Neural cell (in vitro differentiated cells): Measurements from ENCODE around the gene TPRG1L.

Experiments used
- EP300 ChIP-seq: fragments of 450-650 bp; conservative IDR thresholded peaks from 2 replicates; pipeline ENCODE4 v1.6.1; 2014; ENCODE audit warnings: antibody characterized with exemption, mild to moderate bottlenecking, moderate library complexity; ENCODE audit not compliant: poor library complexity, severe bottlenecking
- TF ChIP-seq, protein P1 (sequence below): fragments of 450-650 bp; IDR thresholded peaks from 2 replicates; pipeline ENCODE4 v1.5.1; 2014; ENCODE audit warnings: antibody characterized with exemption, mild to moderate bottlenecking, moderate library complexity; ENCODE audit not compliant: poor library complexity, severe bottlenecking
- TF ChIP-seq, protein P2 (sequence below): IDR thresholded peaks from 2 replicates; pipeline ENCODE4 v1.6.1; 2012; ENCODE audit warnings: borderline replicate concordance

DNA sequence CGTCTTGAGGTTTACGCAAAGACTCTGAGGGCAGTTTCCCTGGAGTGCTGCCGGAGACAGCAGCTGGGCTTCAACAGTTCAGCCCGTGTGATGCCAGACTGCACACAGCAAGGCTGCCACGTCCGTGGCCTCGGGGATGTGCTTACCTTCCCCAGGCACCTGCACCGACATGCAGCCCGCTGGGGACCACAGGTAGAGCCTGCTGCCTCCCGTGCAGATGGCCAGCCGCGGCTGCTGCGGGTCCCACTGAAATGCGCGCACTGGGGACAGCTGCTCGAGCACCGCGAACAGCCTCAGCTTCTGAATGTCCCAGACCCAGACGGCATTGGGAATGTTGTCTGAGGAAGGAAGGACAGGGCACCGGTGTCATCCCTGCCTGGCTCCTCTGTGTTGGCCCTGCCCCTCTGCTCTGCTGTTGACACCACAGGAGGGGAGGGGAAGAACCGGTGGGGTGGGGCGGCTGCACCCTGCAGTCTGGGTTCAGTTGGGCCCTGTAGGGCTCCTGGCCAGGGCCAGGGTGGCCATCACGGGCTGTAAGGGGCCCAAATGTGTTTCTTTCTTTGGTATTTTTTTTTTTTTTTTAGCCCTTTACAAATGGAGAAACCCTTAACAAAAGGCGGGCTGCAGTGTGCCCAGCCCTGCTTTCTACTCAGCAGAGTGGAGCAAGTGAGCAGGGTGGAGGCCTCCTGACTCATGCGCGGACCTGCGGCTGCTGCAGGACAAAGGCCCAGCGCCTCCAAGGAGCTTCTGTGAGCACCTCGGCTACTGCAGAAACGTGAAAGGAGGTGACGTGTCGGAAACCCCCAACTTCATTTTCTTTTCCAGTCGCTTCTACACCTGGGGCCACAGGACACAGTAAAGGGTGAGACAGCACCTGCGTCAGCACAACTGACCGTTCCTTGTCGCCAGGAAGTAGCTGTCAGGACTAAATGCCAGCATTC, 6.8 kb downstream of the TPRG1L start:
- TF ChIP-seq, protein P1, sequence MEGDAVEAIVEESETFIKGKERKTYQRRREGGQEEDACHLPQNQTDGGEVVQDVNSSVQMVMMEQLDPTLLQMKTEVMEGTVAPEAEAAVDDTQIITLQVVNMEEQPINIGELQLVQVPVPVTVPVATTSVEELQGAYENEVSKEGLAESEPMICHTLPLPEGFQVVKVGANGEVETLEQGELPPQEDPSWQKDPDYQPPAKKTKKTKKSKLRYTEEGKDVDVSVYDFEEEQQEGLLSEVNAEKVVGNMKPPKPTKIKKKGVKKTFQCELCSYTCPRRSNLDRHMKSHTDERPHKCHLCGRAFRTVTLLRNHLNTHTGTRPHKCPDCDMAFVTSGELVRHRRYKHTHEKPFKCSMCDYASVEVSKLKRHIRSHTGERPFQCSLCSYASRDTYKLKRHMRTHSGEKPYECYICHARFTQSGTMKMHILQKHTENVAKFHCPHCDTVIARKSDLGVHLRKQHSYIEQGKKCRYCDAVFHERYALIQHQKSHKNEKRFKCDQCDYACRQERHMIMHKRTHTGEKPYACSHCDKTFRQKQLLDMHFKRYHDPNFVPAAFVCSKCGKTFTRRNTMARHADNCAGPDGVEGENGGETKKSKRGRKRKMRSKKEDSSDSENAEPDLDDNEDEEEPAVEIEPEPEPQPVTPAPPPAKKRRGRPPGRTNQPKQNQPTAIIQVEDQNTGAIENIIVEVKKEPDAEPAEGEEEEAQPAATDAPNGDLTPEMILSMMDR, result no peak
- TF ChIP-seq, protein P2, sequence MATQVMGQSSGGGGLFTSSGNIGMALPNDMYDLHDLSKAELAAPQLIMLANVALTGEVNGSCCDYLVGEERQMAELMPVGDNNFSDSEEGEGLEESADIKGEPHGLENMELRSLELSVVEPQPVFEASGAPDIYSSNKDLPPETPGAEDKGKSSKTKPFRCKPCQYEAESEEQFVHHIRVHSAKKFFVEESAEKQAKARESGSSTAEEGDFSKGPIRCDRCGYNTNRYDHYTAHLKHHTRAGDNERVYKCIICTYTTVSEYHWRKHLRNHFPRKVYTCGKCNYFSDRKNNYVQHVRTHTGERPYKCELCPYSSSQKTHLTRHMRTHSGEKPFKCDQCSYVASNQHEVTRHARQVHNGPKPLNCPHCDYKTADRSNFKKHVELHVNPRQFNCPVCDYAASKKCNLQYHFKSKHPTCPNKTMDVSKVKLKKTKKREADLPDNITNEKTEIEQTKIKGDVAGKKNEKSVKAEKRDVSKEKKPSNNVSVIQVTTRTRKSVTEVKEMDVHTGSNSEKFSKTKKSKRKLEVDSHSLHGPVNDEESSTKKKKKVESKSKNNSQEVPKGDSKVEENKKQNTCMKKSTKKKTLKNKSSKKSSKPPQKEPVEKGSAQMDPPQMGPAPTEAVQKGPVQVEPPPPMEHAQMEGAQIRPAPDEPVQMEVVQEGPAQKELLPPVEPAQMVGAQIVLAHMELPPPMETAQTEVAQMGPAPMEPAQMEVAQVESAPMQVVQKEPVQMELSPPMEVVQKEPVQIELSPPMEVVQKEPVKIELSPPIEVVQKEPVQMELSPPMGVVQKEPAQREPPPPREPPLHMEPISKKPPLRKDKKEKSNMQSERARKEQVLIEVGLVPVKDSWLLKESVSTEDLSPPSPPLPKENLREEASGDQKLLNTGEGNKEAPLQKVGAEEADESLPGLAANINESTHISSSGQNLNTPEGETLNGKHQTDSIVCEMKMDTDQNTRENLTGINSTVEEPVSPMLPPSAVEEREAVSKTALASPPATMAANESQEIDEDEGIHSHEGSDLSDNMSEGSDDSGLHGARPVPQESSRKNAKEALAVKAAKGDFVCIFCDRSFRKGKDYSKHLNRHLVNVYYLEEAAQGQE, result no peak
- no peak for TF ChIP-seq EP300
